HepG2 (cell line): ENCODE results near the gene MARCHF9. TPM values are rescaled to one million over a fixed set of nuclear protein-coding genes. Genes with fewer than 3 reads are reported as not detected.

Source experiments
- BCL3 ChIP-seq: sonication (generic); formaldehyde crosslinking; IDR thresholded peaks from 2 replicates; pipeline ENCODE4 v1.5.1; 2020; ENCODE audit warnings: mild to moderate bottlenecking, missing genetic modification reagents, moderate library complexity
- CSRNP2 ChIP-seq: sonication (generic); formaldehyde crosslinking; conservative IDR thresholded peaks from 2 replicates; pipeline ENCODE4 v1.8.0; 2022; ENCODE audit warnings: low read depth, missing genetic modification reagents
- ETS1 ChIP-seq: sonication (generic); formaldehyde crosslinking; IDR thresholded peaks from 2 replicates; pipeline ENCODE4 v1.4.0; 2020; ENCODE audit warnings: missing genetic modification reagents
- HDAC1 ChIP-seq: sonication (generic); formaldehyde crosslinking; IDR thresholded peaks from 2 replicates; pipeline ENCODE4 v1.5.1; 2020; ENCODE audit warnings: mild to moderate bottlenecking, missing genetic modification reagents
- HNF4G ChIP-seq, 2 experiments: sonication (generic) in 1 of 2; formaldehyde crosslinking in 1 of 2; IDR thresholded peaks; 2 replicates each; pipeline versions ENCODE4 v1.4.0 to v1.6.1; 2011 to 2020; ENCODE audit warnings: borderline replicate concordance in 2 of 2, low read depth in 2 of 2, mild to moderate bottlenecking in 2 of 2, low read length in 1 of 2, missing genetic modification reagents in 1 of 2, moderate library complexity in 1 of 2
- ISL2 ChIP-seq: sonication (generic); formaldehyde crosslinking; IDR thresholded peaks from 2 replicates; pipeline ENCODE4 v1.5.0; 2020; ENCODE audit warnings: missing genetic modification reagents
- KDM5A ChIP-seq: fragments of 200-600 bp; sonication (generic); IDR thresholded peaks from 2 replicates; pipeline ENCODE4 v1.7.0; 2018; ENCODE audit warnings: antibody characterized with exemption, mild to moderate bottlenecking, low read length, borderline replicate concordance
- PATZ1 ChIP-seq: sonication (generic); formaldehyde crosslinking; IDR thresholded peaks from 2 replicates; pipeline ENCODE4 v1.4.0; 2020; ENCODE audit warnings: missing genetic modification reagents
- POGZ ChIP-seq: sonication (generic); formaldehyde crosslinking; IDR thresholded peaks from 2 replicates; pipeline ENCODE4 v1.4.0; 2020; ENCODE audit warnings: mild to moderate bottlenecking, missing genetic modification reagents
- SRSF9 ChIP-seq: fragments of 200-400 bp; formaldehyde crosslinking; IDR thresholded peaks from 2 replicates; pipeline ENCODE4 v1.6.1; 2018; ENCODE audit warnings: borderline replicate concordance, mild to moderate bottlenecking, low read depth, low read length; ENCODE audit not compliant: insufficient read depth, poor library complexity, severe bottlenecking
- THAP9 ChIP-seq: sonication (generic); formaldehyde crosslinking; IDR thresholded peaks from 2 replicates; pipeline ENCODE4; 2020; ENCODE audit warnings: missing genetic modification reagents, mild to moderate bottlenecking, borderline replicate concordance
- U2AF1 ChIP-seq: fragments of 200-400 bp; formaldehyde crosslinking; optimal IDR thresholded peaks from 2 replicates; pipeline ENCODE3; 2017; ENCODE audit warnings: mild to moderate bottlenecking, low read depth, low read length
- ZNF703 ChIP-seq: sonication (generic); formaldehyde crosslinking; IDR thresholded peaks from 2 replicates; pipeline ENCODE4 v1.5.1; 2020; ENCODE audit warnings: missing genetic modification reagents, mild to moderate bottlenecking, moderate library complexity, borderline replicate concordance
- ZNF709 ChIP-seq: sonication (generic); formaldehyde crosslinking; IDR thresholded peaks from 2 replicates; pipeline ENCODE4 v1.5.0; 2020; ENCODE audit warnings: mild to moderate bottlenecking, missing genetic modification reagents
- polyA plus RNA-seq, 8 experiments: library from polyadenylated mRNA; depleted of rRNA in 3 of 8; stranded (reverse) in 7 of 8; unstranded in 1 of 8; fragments of >200 nt; fragmentation: Illumina TruSeq in 4 of 8; extraction: Trizol in 4 of 8; gene quantifications; 2 replicates each; pipeline versions ENCODE4 v1.2.1 to v1.2.3, GENCODE V29; 2011 to 2016; ENCODE audit warnings: low read depth in 4 of 8, missing spikeins in 1 of 8, mixed read lengths in 1 of 8; ENCODE audit not compliant: insufficient read depth in 1 of 8
- total RNA-seq, 5 experiments: library from RNA; depleted of rRNA; stranded (reverse); fragments of >200 nt; fragmentation: Illumina TruSeq; extraction: Trizol; gene quantifications; 2 replicates each; pipeline ENCODE4 v1.2.3, GENCODE V29; 2016; ENCODE audit warnings: low read depth in 1 of 5

Gene MARCHF9
- total and polyA plus RNA-seq, 2 of the 13 experiments (the other 11 are each of a cell fraction or from before 2014, with no cell fraction given) = 5.7 to 9.6 TPM

GRCh38 chr12:57744194-57744776, 10.6 kb upstream of the MARCHF9 start (continued):
- TF ChIP-seq BCL3 (CRISPR knock-in tag) (no peak), ZNF709 (CRISPR knock-in tag) (no peak), HNF4G (IDR thresholded peaks at IDR 0.05; ENCODE audit: borderline replicate concordance, low read depth, low read length) (no peak), HNF4G (CRISPR knock-in tag; IDR thresholded peaks at IDR 0.05; ENCODE audit: borderline replicate concordance, low read depth) (no peak), SRSF9 (no peak), PATZ1 (no peak), THAP9 (CRISPR knock-in tag) (no peak), HDAC1 (CRISPR knock-in tag) (no peak), ZNF703 (CRISPR knock-in tag) (no peak), U2AF1 (no peak), POGZ (CRISPR knock-in tag) (peak; percentile 1; the same call in 1 of the 2 replicates), CSRNP2 (no peak), ETS1 (CRISPR knock-in tag) (no peak), KDM5A (0 out of 2 replicates have a peak, but pooled peaks have one; percentile 55), ISL2 (CRISPR knock-in tag) (peak; percentile 47; the same call in 1 of the 2 replicates)
